Stimulated activated naive B cell treated with anti-CD40 and anti-IgM and Interleukin-4, amounts not matched to agents 10 μg/mL and 1 μg/mL and 100 μg/mL, for 72 hours (primary cell): ENCODE measurements around the gene NPHS2.
A peak's percentile ranks its signal among the peaks of the same experiment; 100 is the strongest.

Experiments
- ATAC-seq, 2 donors: fragments of 150-1000 bp; cut with Tn5 transposase; replicated peaks; 2 replicates each; pipeline ENCODE4 v1.10.0; 2021; ENCODE audit warnings: moderate library complexity in 1 of 2
- DNase-seq: peaks from one replicate; pipeline ENCODE4 v3.0.0; 2021
- H3K27ac Mint-ChIP-seq: one replicate; pipeline ENCODE4 v1.8.0; 2022; ENCODE audit warnings: mild to moderate bottlenecking, mixed read lengths
- H3K27me3 Mint-ChIP-seq, 2 donors: one replicate each; pipeline ENCODE4 v1.8.0; 2022; ENCODE audit warnings: mixed read lengths in 2 of 2
- H3K36me3 Mint-ChIP-seq, 2 donors: one replicate each; pipeline ENCODE4 v1.8.0; 2022; ENCODE audit warnings: mixed read lengths in 2 of 2, mild to moderate bottlenecking in 1 of 2
- H3K4me1 Mint-ChIP-seq, 2 donors: one replicate each; pipeline ENCODE4 v1.8.0; 2022; ENCODE audit warnings: mixed read lengths in 2 of 2, mild to moderate bottlenecking in 1 of 2
- H3K4me3 Mint-ChIP-seq, 2 donors: one replicate each; pipeline ENCODE4 v1.8.0; 2022; ENCODE audit warnings: mild to moderate bottlenecking in 2 of 2, mixed read lengths in 2 of 2, moderate library complexity in 1 of 2
- H3K9me3 Mint-ChIP-seq, 2 donors: one replicate each; pipeline ENCODE4 v1.8.0; 2022; ENCODE audit warnings: mixed read lengths in 2 of 2, mild to moderate bottlenecking in 1 of 2

The NPHS2 gene

GRCh38 chr1:179510038-179510437 is 65.7 kb downstream of the NPHS2 start:
- Mint-ChIP-seq H3K4me3 (no peak overlapping the region), H3K4me1 (peaks cover 5 to 6% of the 10 kb centered on the region in 2 donors), H3K27me3 (peaks cover 3 to 4% of the 10 kb centered on the region in 2 donors), H3K36me3 (no peaks in the 10 kb centered on the region), H3K9me3 (peaks cover 4 to 15% of the 10 kb centered on the region in 2 donors), H3K27ac (no peak overlapping the region)
- ATAC-seq (peak; percentile 77 to 86), DNase-seq (no peak)

GRCh38 chr1:179509384-179509783 is 66.4 kb downstream of the NPHS2 start:
- Mint-ChIP-seq H3K27me3 (peaks cover 0 to 3% of the 10 kb centered on the region in 2 donors), H3K4me1 (peaks cover 5 to 6% of the 10 kb centered on the region in 2 donors), H3K36me3 (no peaks in the 10 kb centered on the region), H3K27ac (no peak overlapping the region), H3K4me3 (no peak overlapping the region), H3K9me3 (peaks cover 4 to 13% of the 10 kb centered on the region in 2 donors)
- DNase-seq (no peak), ATAC-seq (no peak)

DNA sequence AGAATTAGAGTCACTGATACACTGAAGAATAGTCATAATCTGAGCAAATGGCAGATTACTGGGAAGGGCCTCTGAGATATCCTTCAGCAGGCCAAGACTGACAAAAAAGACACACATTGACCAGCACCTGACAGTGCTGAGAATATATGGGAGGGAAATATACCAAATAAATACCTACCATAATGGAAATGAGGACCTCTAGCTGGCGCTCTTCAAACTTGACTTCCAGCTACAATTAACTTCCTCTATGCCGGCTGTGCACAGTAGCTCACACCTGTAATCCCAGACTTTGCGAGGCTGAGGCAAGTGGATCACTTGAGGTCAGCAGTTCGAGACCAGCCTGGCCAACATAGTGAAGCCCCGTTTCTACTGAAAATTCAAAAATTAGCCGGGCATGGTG is 69.5 kb downstream of the NPHS2 start:
- ATAC-seq (no peak), DNase-seq (no peak)
- Mint-ChIP-seq H3K36me3 (no peaks in the 10 kb centered on the region), H3K27me3 (no peaks in the 10 kb centered on the region), H3K27ac (no peak overlapping the region), H3K4me1 (peaks cover 5 to 6% of the 10 kb centered on the region in 2 donors), H3K9me3 (no peaks in the 10 kb centered on the region), H3K4me3 (no peak overlapping the region)
